ENCODE results near the gene CIRBP. TPM values are rescaled to one million over a fixed set of nuclear protein-coding genes. Genes with fewer than 3 reads are reported as not detected.

The CIRBP gene
- total and polyA plus RNA-seq, 2 of the 13 experiments (the other 11 are each of a cell fraction or from before 2014, with no cell fraction given) = 133 to 140 TPM

DNA sequence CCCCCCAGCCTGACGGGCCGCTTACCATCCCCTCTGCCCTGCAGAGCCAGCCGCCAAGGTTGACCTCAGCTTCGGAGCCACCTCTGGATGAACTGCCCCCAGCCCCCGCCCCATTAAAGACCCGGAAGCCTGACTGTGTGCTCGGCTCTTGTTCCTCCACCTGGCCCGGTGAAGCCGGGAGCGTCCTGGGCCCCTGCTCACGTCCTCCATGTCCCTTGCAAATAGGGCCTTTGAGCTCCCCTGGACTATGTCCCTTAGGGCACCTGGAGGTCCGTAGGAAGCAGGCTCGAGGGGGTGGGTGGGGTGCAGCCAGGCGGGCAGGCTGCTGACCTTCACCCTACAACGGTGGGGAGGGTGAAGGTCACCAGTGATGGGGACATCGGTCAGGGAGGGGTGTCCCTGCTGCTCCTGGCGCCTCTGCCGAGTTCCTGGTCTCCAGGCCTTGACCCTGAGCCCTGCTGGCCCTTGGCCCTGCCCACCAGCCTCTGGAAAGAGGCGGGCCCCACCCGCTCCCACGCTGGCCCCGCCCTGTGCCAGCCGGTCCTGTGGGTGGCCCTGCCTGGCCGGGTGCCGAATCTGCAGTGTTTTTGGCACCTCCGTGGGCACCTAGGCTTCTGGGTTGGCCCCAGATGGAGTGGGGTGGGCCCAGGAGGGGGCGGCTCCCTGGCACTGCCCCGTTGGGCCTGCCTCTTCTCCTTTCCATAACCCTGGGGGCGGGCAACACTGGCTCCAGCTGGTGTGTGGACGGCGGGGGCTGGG is 24.3 kb upstream of the CIRBP start (continued):
- no peak for TF ChIP-seq HNRNPUL1 (IDR thresholded peaks at IDR 0.05; ENCODE audit: low read depth, low read length)
- TF ChIP-seq SP1 (IDR thresholded peaks at IDR 0.05) = no peak
- TF ChIP-seq SP1 (CRISPR knock-in tag; IDR thresholded peaks at IDR 0.05) = peak; percentile 79
- TF ChIP-seq, protein P1, sequence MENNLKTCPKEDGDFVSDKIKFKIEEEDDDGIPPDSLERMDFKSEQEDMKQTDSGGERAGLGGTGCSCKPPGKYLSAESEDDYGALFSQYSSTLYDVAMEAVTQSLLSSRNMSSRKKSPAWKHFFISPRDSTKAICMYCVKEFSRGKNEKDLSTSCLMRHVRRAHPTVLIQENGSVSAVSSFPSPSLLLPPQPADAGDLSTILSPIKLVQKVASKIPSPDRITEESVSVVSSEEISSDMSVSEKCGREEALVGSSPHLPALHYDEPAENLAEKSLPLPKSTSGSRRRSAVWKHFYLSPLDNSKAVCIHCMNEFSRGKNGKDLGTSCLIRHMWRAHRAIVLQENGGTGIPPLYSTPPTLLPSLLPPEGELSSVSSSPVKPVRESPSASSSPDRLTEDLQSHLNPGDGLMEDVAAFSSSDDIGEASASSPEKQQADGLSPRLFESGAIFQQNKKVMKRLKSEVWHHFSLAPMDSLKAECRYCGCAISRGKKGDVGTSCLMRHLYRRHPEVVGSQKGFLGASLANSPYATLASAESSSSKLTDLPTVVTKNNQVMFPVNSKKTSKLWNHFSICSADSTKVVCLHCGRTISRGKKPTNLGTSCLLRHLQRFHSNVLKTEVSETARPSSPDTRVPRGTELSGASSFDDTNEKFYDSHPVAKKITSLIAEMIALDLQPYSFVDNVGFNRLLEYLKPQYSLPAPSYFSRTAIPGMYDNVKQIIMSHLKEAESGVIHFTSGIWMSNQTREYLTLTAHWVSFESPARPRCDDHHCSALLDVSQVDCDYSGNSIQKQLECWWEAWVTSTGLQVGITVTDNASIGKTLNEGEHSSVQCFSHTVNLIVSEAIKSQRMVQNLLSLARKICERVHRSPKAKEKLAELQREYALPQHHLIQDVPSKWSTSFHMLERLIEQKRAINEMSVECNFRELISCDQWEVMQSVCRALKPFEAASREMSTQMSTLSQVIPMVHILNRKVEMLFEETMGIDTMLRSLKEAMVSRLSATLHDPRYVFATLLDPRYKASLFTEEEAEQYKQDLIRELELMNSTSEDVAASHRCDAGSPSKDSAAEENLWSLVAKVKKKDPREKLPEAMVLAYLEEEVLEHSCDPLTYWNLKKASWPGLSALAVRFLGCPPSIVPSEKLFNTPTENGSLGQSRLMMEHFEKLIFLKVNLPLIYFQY (CRISPR knock-in tag; IDR thresholded peaks at IDR 0.05; ENCODE audit: borderline replicate concordance) = no peak; the same call in 1 of the 2 replicates
- TF ChIP-seq, protein P2, sequence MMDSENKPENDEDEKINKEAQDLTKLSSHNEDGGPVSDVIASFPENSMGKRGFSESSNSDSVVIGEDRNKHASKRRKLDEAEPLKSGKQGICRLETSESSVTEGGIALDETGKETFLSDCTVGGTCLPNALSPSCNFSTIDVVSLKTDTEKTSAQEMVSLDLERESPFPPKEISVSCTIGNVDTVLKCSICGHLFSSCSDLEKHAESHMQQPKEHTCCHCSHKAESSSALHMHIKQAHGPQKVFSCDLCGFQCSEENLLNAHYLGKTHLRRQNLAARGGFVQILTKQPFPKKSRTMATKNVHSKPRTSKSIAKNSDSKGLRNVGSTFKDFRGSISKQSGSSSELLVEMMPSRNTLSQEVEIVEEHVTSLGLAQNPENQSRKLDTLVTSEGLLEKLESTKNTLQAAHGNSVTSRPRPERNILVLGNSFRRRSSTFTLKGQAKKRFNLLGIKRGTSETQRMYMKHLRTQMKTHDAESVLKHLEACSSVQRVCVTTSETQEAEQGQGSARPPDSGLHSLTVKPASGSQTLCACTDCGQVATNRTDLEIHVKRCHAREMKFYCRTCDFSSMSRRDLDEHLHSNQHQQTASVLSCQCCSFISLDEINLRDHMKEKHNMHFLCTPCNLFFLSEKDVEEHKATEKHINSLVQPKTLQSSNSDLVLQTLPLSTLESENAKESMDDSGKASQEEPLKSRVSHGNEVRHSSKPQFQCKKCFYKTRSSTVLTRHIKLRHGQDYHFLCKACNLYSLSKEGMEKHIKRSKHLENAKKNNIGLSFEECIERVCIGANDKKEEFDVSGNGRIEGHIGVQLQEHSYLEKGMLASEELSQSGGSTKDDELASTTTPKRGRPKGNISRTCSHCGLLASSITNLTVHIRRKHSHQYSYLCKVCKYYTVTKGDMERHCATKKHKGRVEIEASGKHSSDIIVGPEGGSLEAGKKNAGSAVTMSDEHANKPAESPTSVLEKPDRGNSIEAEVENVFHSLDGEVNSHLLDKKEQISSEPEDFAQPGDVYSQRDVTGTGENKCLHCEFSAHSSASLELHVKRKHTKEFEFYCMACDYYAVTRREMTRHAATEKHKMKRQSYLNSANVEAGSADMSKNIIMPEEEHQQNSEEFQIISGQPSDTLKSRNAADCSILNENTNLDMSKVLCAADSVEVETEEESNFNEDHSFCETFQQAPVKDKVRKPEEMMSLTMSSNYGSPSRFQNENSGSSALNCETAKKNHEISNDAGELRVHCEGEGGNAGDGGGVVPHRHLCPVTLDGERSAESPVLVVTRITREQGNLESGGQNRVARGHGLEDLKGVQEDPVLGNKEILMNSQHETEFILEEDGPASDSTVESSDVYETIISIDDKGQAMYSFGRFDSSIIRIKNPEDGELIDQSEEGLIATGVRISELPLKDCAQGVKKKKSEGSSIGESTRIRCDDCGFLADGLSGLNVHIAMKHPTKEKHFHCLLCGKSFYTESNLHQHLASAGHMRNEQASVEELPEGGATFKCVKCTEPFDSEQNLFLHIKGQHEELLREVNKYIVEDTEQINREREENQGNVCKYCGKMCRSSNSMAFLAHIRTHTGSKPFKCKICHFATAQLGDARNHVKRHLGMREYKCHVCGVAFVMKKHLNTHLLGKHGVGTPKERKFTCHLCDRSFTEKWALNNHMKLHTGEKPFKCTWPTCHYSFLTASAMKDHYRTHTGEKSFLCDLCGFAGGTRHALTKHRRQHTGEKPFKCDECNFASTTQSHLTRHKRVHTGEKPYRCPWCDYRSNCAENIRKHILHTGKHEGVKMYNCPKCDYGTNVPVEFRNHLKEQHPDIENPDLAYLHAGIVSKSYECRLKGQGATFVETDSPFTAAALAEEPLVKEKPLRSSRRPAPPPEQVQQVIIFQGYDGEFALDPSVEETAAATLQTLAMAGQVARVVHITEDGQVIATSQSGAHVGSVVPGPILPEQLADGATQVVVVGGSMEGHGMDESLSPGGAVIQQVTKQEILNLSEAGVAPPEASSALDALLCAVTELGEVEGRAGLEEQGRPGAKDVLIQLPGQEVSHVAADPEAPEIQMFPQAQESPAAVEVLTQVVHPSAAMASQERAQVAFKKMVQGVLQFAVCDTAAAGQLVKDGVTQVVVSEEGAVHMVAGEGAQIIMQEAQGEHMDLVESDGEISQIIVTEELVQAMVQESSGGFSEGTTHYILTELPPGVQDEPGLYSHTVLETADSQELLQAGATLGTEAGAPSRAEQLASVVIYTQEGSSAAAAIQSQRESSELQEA (CRISPR knock-in tag; IDR thresholded peaks at IDR 0.05; ENCODE audit: not compliant biosample characterization) = no peak
- TF ChIP-seq ZBTB3 (CRISPR knock-in tag; IDR thresholded peaks at IDR 0.05; ENCODE audit: borderline replicate concordance, low read depth) = no peak
- no peak for TF ChIP-seq ZNF12 (CRISPR knock-in tag; IDR thresholded peaks at IDR 0.05)
- peak; percentile 9; the same call in 1 of the 2 replicates for TF ChIP-seq ZNF460 (CRISPR knock-in tag; IDR thresholded peaks at IDR 0.05; ENCODE audit: borderline replicate concordance)
- TF ChIP-seq ZKSCAN1 (IDR thresholded peaks at IDR 0.05; ENCODE audit: low read length) = peak; percentile 88
- no peak; the same call in 1 of the 2 replicates for TF ChIP-seq CHD4 (IDR thresholded peaks at IDR 0.05; ENCODE audit: borderline replicate concordance, low read length)
- peak; percentile 68 for TF ChIP-seq ZNF451 (CRISPR knock-in tag; IDR thresholded peaks at IDR 0.05)
- peak; percentile 88 for TF ChIP-seq PHF5A (CRISPR knock-in tag; IDR thresholded peaks at IDR 0.05; ENCODE audit: low read depth, unreplicated experiment)
- TF ChIP-seq, protein P3, sequence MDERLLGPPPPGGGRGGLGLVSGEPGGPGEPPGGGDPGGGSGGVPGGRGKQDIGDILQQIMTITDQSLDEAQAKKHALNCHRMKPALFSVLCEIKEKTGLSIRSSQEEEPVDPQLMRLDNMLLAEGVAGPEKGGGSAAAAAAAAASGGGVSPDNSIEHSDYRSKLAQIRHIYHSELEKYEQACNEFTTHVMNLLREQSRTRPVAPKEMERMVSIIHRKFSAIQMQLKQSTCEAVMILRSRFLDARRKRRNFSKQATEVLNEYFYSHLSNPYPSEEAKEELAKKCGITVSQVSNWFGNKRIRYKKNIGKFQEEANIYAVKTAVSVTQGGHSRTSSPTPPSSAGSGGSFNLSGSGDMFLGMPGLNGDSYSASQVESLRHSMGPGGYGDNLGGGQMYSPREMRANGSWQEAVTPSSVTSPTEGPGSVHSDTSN (CRISPR knock-in tag; IDR thresholded peaks at IDR 0.05) = peak; percentile 44; the same call in 1 of the 2 replicates

Measured in HepG2 (cell line).